ENCODE measurements around the gene NXT1.
A peak's percentile ranks its signal among the peaks of the same experiment; 100 is the strongest.

Gene NXT1

DNA sequence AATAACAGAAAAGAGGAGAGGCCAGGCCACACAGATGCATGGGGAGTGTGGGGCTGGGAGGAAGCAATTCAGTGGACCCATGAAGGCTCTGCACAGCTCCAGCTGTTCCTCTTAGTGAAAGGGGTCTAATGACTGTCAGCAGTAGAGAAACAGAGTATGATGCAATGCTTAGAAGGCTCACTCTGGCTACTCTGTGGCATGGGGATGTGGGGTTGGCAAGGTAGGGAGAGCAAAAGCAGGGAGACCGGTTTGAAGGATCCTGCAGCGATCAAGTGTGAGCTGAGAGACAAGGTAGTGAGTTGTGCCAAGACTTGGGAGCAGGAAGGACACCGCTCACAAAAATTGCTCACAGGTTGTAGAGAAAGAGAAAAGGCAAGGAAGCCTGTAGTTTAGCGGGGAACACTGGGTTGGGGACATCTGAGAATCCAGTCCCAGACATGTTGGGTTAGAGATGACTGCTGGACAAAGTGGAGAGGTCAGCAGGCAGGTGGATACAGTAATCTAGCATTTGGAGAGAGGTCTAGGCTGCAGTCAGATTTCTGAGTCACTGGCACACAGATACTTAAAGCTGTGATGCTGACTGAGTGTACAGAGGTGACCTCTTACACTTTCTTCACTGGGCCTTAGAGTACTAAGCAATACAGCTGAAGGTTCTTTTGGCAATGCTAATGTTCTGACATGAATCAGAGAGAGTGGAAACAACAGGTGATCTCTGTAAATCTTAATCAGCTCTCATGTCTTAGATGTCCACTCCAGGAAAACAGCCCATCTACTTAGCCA, 43.6 kb downstream of the NXT1 start:
- no peak for DNase-seq

- DNase-seq: no peak
These were observed 46.5 kb downstream of the NXT1 start for GRCh38 chr20:23396950-23397627.

DNA sequence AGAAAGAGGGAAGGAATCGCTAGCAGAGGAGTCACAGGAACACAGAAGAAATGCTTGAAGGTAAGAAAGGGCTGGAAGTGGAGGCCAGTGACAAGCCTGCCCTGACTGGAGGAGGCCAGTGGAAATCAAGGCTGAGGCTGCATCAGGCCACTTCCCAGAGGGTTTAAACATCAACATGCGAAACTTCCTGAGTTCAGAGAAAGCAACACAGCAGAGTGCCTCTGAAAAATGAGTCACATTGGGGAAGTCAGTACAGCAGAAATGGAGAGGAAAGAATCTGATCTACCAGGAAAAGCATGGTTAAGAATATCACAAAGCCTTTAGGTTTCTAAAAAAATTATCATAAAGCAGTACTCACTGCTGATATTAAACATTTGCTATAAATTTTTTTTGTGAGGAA, 47.4 kb downstream of the NXT1 start:
- peak; percentile 24 to 30 for DNase-seq

GRCh38 chr20:23399568-23400241, 49.1 kb downstream of the NXT1 start:
- peak in 1 of 2 experiments; percentile 5 for DNase-seq

- no peak for DNase-seq
These were observed 50.5 kb downstream of the NXT1 start for GRCh38 chr20:23401051-23401450.

DNA sequence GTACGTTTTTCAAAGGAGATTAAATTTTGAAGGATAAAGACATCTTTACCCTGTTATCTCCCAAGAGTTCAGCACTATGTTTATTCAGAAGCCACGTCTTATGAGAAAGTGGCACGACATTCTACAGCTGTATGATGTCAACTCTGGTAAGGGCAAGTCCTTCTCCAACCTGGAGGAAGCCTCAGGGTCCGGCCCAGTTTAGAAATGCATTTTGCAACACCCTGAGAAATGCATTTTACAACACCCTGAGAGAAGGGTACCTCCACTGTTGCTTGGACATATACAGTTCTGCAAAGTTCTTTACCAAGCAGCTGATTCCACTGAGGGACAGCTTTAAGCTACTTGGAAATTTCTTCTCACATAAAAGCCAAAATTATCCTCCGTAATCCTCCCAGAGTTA, 53.2 kb downstream of the NXT1 start:
- DNase-seq: no peak

GRCh38 chr20:23404196-23404595, 53.6 kb downstream of the NXT1 start:
- DNase-seq: no peak
